WERI-Rb-1 (cell line): ENCODE data around the gene MIGA1.

Source experiments
- DNase-seq: peaks from one replicate; pipeline ENCODE4 v3.0.0-alpha.2; 2020
- H3K27ac ChIP-seq: fragments of 250-450 bp; sonication (Bioruptor Pico); 2 replicates; pipeline ENCODE4 v1.5.1; 2020; ENCODE audit warnings: mild to moderate bottlenecking, moderate library complexity
- H3K27me3 ChIP-seq: fragments of 250-450 bp; sonication (Bioruptor Pico); 2 replicates; pipeline ENCODE4 v1.5.1; 2021; ENCODE audit warnings: mild to moderate bottlenecking, low read depth, moderate library complexity; ENCODE audit not compliant: insufficient read depth, severe bottlenecking
- H3K36me3 ChIP-seq: fragments of 250-450 bp; sonication (Bioruptor Pico); 2 replicates; pipeline ENCODE4 v1.5.1; 2020; ENCODE audit warnings: mild to moderate bottlenecking, moderate library complexity
- H3K4me3 ChIP-seq: 2 replicates; pipeline ENCODE4 v1.5.1; 2011; ENCODE audit warnings: low read depth, mild to moderate bottlenecking, control low read depth, low read length
- H3K9me3 ChIP-seq: fragments of 250-450 bp; sonication (Bioruptor Pico); 2 replicates; pipeline ENCODE4 v1.5.1; 2021; ENCODE audit warnings: mild to moderate bottlenecking, moderate library complexity; ENCODE audit not compliant: severe bottlenecking
- TF ChIP-seq, protein P1 (sequence below): IDR thresholded peaks from 2 replicates; pipeline ENCODE4 v1.5.1; 2011; ENCODE audit warnings: low read depth, mild to moderate bottlenecking, control low read depth, inconsistent platforms, low read length

Gene MIGA1

DNA sequence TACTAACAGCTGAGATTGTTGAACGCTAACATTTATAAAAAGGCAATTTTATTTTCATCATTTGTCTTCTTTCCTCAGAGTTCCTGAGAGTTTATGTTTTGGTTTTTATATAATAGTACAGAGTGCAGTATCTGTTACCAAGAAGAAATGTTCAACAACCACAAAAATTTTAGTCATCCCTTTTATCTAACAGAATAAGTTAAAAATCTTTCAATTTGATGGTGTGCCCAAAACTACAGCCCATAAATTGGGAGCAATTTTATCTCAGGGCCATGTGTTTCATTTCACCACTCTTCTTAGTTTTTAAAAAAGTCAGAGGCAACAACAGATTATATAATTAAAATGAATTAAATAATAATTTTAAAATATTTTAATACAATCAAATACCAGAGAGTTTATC is 146.1 kb downstream of the MIGA1 start:
- no peaks in the 10 kb centered on the region for H3K9me3 ChIP-seq
- no peak overlapping the region for H3K4me3 ChIP-seq
- TF ChIP-seq, protein P1, sequence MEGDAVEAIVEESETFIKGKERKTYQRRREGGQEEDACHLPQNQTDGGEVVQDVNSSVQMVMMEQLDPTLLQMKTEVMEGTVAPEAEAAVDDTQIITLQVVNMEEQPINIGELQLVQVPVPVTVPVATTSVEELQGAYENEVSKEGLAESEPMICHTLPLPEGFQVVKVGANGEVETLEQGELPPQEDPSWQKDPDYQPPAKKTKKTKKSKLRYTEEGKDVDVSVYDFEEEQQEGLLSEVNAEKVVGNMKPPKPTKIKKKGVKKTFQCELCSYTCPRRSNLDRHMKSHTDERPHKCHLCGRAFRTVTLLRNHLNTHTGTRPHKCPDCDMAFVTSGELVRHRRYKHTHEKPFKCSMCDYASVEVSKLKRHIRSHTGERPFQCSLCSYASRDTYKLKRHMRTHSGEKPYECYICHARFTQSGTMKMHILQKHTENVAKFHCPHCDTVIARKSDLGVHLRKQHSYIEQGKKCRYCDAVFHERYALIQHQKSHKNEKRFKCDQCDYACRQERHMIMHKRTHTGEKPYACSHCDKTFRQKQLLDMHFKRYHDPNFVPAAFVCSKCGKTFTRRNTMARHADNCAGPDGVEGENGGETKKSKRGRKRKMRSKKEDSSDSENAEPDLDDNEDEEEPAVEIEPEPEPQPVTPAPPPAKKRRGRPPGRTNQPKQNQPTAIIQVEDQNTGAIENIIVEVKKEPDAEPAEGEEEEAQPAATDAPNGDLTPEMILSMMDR = no peak
- no peaks in the 10 kb centered on the region for H3K36me3 ChIP-seq
- H3K27ac ChIP-seq = no peak overlapping the region
- no peaks in the 10 kb centered on the region for H3K27me3 ChIP-seq
- no peak for DNase-seq

DNA sequence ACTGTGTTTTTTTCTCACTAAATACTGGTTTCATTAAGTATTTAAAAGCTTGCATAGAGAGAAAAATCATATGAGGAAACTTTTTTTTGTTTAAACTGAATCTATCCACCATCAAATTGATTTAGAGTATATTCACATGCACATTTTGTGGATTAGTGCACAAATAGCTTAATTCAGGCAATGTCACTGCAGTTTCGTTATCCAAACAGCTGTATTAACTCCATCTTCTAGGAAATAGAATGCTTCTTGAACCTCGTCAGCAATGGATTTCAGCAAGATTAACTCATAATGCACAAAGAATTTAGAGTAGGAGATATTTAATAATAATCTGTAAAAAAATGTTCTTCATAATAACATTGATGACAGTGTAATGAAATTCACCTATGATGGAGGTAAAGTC is 146.5 kb downstream of the MIGA1 start:
- Histone ChIP-seq H3K9me3 (no peaks in the 10 kb centered on the region), H3K4me3 (no peak overlapping the region), H3K27me3 (no peaks in the 10 kb centered on the region), H3K36me3 (no peaks in the 10 kb centered on the region), H3K27ac (no peak overlapping the region)
- DNase-seq = no peak
- TF ChIP-seq, protein P1 = no peak

DNA sequence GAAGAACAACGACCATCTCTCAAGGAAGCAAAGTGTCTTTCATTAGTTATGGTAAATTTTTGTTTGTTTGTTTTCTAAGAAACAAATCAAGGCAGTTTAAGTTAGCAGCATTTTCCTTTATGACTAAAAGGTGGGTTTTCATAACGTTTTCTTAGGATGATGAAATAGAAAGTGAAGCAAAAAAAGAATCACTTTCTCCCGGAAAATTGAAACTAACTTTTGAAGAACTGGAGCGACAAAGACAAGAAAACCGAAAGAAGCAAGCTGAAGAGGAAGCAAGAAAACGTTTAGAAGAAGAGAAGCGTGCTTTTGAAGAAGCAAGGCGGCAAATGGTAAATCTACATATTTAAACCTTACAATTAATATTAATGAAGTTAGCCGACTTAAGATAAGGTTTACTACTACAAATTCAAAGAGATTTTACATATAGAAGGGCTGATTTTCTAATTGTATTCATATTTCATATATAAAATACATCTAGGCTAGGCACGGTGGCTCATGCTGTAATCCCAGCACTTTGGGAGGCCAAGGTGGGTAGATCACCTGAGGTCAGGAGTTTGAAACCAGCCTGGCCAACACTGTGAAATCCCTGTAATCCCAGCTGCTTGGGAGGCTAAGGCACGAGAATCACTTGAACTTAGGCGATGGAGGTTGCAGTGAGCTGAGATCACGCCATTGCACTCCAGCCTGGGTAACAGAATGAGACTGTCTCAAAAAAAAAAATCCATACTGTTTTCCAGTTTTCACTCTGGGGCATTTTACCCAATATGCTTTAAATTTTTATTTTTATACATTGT is 147.3 kb downstream of the MIGA1 start:
- no peak for DNase-seq
- no peaks in the 10 kb centered on the region for H3K36me3 ChIP-seq
- H3K4me3 ChIP-seq = no peak overlapping the region
- H3K27ac ChIP-seq = no peak overlapping the region
- H3K27me3 ChIP-seq = no peaks in the 10 kb centered on the region
- TF ChIP-seq, protein P1 = no peak
- H3K9me3 ChIP-seq = no peaks in the 10 kb centered on the region

DNA sequence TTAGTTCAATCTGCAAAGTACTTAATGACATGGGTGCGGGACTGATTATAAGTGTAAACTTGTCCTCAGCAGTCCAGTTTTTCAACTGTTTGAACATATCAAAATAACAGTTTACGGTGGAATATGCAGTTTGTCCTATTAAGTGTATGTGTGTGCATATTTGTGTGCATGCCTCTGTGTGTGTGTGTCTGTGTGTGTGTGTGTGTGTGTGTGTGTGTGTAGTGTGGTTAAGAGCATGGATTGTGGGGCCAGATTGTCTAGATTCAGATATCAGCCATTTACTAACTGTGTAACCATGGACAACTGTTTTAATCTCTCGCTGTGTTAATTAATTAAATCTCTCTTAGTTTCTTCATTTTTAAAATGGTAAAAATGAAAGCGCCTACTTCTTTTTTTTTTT is 148.0 kb downstream of the MIGA1 start:
- Histone ChIP-seq H3K4me3 (no peak overlapping the region), H3K27ac (no peak overlapping the region), H3K36me3 (no peaks in the 10 kb centered on the region), H3K27me3 (no peaks in the 10 kb centered on the region), H3K9me3 (no peaks in the 10 kb centered on the region)
- DNase-seq = no peak
- TF ChIP-seq, protein P1 = no peak
